Upper lobe of left lung (tissue), 6 donors: ENCODE measurements around the gene TMEM116. TPM values are rescaled to one million over a fixed set of nuclear protein-coding genes. Genes with fewer than 3 reads are reported as not detected.
A peak's percentile ranks its signal among the peaks of the same experiment; 100 is the strongest.
"Not testable (repeated sequence)": the region's sequence is repeated elsewhere in the genome, so short reads cannot be mapped to it uniquely, and the experiment has no call there.

Experiments used
- ATAC-seq, 2 donors: fragments of 200-7000 bp; cut with Tn5 transposase; one replicate each; pipeline ENCODE4 v1.9.1; 2022; ENCODE audit warnings: mild to moderate bottlenecking in 2 of 2, moderate library complexity in 2 of 2; ENCODE audit not compliant: low FRiP score in 2 of 2
- DNase-seq, 2 donors: peaks; one replicate each; pipeline ENCODE4 v3.0.0-alpha.2; 2019 to 2020
- H3K27ac ChIP-seq, 4 donors: fragments of 200-600 bp; sonication (generic); one replicate each; pipeline ENCODE4 v1.5.1; 2016 to 2019
- H3K27me3 ChIP-seq, 4 donors: fragments of 200-600 bp; sonication (generic); one replicate each; pipeline ENCODE4 v1.5.1; 2017 to 2019
- H3K36me3 ChIP-seq, 4 donors: fragments of 200-600 bp; sonication (generic); one replicate each; pipeline ENCODE4 v1.5.1; 2016 to 2019
- H3K4me1 ChIP-seq, 4 donors: fragments of 200-600 bp; sonication (generic); one replicate each; pipeline ENCODE4 v1.5.1; 2018 to 2019
- H3K4me3 ChIP-seq, 4 donors: fragments of 200-600 bp; sonication (generic); one replicate each; pipeline ENCODE4 v1.5.1; 2017 to 2019; ENCODE audit warnings: mild to moderate bottlenecking in 2 of 4, moderate library complexity in 1 of 4
- H3K9me3 ChIP-seq, 4 donors: fragments of 200-600 bp; sonication (generic); one replicate each; pipeline ENCODE4 v1.5.1; 2018 to 2019
- EP300 ChIP-seq, 4 donors: sonication (generic); formaldehyde crosslinking; IDR thresholded peaks; one replicate each; pipeline ENCODE4 v1.5.1; 2017; ENCODE audit warnings: antibody characterized with exemption in 4 of 4, control low read depth in 2 of 4
- POLR2A ChIP-seq, 4 donors: fragments of 450-650 bp; IDR thresholded peaks; one replicate each; pipeline ENCODE4 v1.5.1; 2016 to 2017; ENCODE audit warnings: antibody characterized with exemption in 4 of 4, mild to moderate bottlenecking in 2 of 4
- POLR2AphosphoS5 ChIP-seq, 2 donors: sonication (generic); formaldehyde crosslinking; IDR thresholded peaks; one replicate each; pipeline ENCODE4 v1.5.1; 2017; ENCODE audit warnings: antibody characterized with exemption in 2 of 2
- WGBS, 2 donors: methylation state at CpG; one replicate each; pipeline ENCODE4 v1.1.5; 2017 to 2018; 5-methylcytosine and 5-hydroxymethylcytosine counted together
- total RNA-seq, 6 donors: library from RNA; depleted of rRNA in 4 of 6; stranded (reverse); fragments of >200 nt in 4 of 6; gene quantifications; one replicate each; pipeline versions ENCODE4 v1.1.0 to v1.2.1, GENCODE V29; 2016 to 2021
- TF ChIP-seq, protein P1 (sequence below), 6 experiments: fragments of 450-650 bp in 4 of 6; fragments of 200-600 bp in 2 of 6; sonication (generic) in 2 of 6; IDR thresholded peaks; one replicate each; pipeline ENCODE4 v1.5.1; 2016 to 2019; ENCODE audit warnings: antibody characterized with exemption in 6 of 6
- donor health status: DM: no; HTN: no; CAD: no; lungs with moderate emphysema.
- donor health status: DM: no; HTN: yes; CAD: no; lungs with severe emphysema.

TMEM116 gene
- total RNA-seq, 6 donors from 2014 or later = 14.8 to 41.9 (median 21.2) TPM

- no peak for ATAC-seq
- 94 to 100% methylated on average over 3 of the region's 3 CpGs for WGBS, 2 donors
- no peak for TF ChIP-seq POLR2AphosphoS5 (IDR thresholded peaks at IDR 0.05)
- no peak for TF ChIP-seq POLR2A (IDR thresholded peaks at IDR 0.05)
- no peak for TF ChIP-seq EP300 (IDR thresholded peaks at IDR 0.05)
- TF ChIP-seq, protein P1, sequence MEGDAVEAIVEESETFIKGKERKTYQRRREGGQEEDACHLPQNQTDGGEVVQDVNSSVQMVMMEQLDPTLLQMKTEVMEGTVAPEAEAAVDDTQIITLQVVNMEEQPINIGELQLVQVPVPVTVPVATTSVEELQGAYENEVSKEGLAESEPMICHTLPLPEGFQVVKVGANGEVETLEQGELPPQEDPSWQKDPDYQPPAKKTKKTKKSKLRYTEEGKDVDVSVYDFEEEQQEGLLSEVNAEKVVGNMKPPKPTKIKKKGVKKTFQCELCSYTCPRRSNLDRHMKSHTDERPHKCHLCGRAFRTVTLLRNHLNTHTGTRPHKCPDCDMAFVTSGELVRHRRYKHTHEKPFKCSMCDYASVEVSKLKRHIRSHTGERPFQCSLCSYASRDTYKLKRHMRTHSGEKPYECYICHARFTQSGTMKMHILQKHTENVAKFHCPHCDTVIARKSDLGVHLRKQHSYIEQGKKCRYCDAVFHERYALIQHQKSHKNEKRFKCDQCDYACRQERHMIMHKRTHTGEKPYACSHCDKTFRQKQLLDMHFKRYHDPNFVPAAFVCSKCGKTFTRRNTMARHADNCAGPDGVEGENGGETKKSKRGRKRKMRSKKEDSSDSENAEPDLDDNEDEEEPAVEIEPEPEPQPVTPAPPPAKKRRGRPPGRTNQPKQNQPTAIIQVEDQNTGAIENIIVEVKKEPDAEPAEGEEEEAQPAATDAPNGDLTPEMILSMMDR (IDR thresholded peaks at IDR 0.05) = no peak
- no peak overlapping the region for H3K4me3 ChIP-seq
- H3K9me3 ChIP-seq = no peaks in the 10 kb centered on the region
- DNase-seq = no peak
- no peaks in the 10 kb centered on the region for H3K27me3 ChIP-seq
- H3K27ac ChIP-seq = no peak overlapping the region
- no peaks in the 10 kb centered on the region for H3K36me3 ChIP-seq
- peaks cover 0 to 20% (median 3%) of the 10 kb centered on the region in 4 donors for H3K4me1 ChIP-seq
These were observed 8.9 kb downstream of the TMEM116 start for GRCh38 chr12:112004041-112004440.

DNA sequence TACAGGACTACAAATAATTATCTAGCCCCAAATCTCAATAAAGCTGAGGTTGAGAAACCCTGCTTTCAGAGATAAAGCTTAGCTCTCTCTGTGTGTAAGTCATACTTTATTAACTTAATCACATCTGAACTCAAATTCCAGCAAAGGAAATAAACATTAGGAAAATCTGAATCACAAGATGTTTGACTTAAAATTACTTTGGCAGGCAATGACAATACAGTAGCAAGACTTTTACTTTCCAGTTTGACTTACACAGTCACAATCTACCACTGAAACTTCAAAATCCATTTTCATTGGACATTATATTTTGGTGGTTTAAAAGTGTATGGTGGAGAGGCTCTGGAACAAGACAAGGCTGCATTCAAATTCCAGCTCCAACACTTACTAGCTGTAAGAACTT is 11.4 kb downstream of the TMEM116 start:
- DNase-seq (no peak), ATAC-seq (no peak)
- Histone ChIP-seq H3K36me3 (no peaks in the 10 kb centered on the region), H3K27me3 (no peaks in the 10 kb centered on the region), H3K4me3 (no peak overlapping the region), H3K9me3 (no peaks in the 10 kb centered on the region), H3K27ac (peak overlapping the region in 2 of 4 donors; percentile 25 to 32), H3K4me1 (peaks cover 0 to 11% (median 3%) of the 10 kb centered on the region in 4 donors)
- TF ChIP-seq POLR2A (IDR thresholded peaks at IDR 0.05) (no peak), POLR2AphosphoS5 (IDR thresholded peaks at IDR 0.05) (no peak), EP300 (IDR thresholded peaks at IDR 0.05) (no peak)
- TF ChIP-seq, protein P1 (IDR thresholded peaks at IDR 0.05) = no peak

- ATAC-seq (no peak), DNase-seq (no peak)
- TF ChIP-seq POLR2AphosphoS5 (IDR thresholded peaks at IDR 0.05) (no peak), EP300 (IDR thresholded peaks at IDR 0.05) (no peak), POLR2A (IDR thresholded peaks at IDR 0.05) (no peak)
- TF ChIP-seq, protein P1 (IDR thresholded peaks at IDR 0.05) = no peak
- Histone ChIP-seq H3K4me3 (no peak overlapping the region), H3K36me3 (no peaks in the 10 kb centered on the region), H3K4me1 (peaks cover 0 to 11% (median 3%) of the 10 kb centered on the region in 4 donors), H3K27me3 (no peaks in the 10 kb centered on the region), H3K9me3 (no peaks in the 10 kb centered on the region), H3K27ac (peak overlapping the region in 1 of 4 donors; percentile 32)
- 94 to 95% methylated on average over 8 of the region's 8 CpGs for WGBS, 2 donors
These were observed 12.1 kb downstream of the TMEM116 start for GRCh38 chr12:112000820-112001219.

DNA sequence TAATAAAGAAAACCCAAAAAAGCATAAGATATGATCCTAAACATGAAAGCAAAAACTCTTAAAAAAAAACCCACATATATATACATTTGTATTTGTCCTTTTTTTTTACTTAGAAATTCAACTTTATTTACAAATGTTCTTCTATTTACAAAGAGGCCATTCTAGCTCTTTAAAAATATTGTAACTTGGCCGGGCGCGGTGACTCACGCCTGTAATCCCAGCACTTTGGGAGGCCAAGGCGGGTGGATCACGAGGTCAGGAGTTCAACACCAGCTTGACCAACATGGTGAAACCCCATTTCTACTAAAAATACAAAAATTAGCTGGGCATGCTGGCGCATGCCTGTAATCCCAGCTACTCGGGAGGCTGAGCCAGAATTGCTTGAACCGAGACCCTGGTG is 13.8 kb downstream of the TMEM116 start:
- not testable (repeated sequence) for H3K36me3 ChIP-seq, H3K27me3 ChIP-seq, H3K27ac ChIP-seq, DNase-seq, H3K4me3 ChIP-seq, H3K9me3 ChIP-seq, ATAC-seq
- peaks cover 7 to 18% (median 13%) of the 10 kb centered on the region in 4 donors for H3K4me1 ChIP-seq
- 87 to 93% methylated on average over 9 of the region's 9 CpGs for WGBS, 2 donors

DNA sequence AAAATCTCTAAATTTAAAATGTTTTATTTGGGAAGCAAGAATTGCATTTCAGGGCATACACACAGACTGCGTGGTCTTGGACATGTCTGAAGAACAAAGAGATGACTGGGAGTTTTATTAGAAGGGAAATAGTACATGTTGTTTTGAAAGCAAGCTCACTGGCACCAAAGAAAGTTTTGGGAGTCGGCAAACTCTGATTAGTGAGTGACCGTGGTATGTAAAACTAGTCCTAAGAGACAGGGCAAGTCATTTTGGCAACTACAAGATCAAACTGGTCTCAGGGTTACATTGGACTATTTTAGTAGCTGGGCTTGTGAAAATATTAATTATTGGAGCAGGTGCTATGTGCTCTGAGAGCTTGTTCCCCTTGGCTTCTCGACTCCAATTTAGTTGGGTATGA is 14.9 kb downstream of the TMEM116 start:
- ATAC-seq = no peak
- peaks cover 7 to 18% (median 14%) of the 10 kb centered on the region in 4 donors for H3K4me1 ChIP-seq
- TF ChIP-seq EP300 (IDR thresholded peaks at IDR 0.05) (no peak), POLR2A (IDR thresholded peaks at IDR 0.05) (no peak), POLR2AphosphoS5 (IDR thresholded peaks at IDR 0.05) (no peak)
- TF ChIP-seq, protein P1 (IDR thresholded peaks at IDR 0.05) = no peak
- no peak overlapping the region for H3K4me3 ChIP-seq
- H3K9me3 ChIP-seq = no peaks in the 10 kb centered on the region
- DNase-seq = no peak
- H3K27ac ChIP-seq = no peak overlapping the region
- H3K36me3 ChIP-seq = no peaks in the 10 kb centered on the region
- 77 to 86% methylated on average over 4 of the region's 4 CpGs for WGBS, 2 donors
- no peaks in the 10 kb centered on the region for H3K27me3 ChIP-seq
